Measurements from ENCODE around the gene MR1.

The MR1 gene

GRCh38 chr1:181064702-181065101 is 30.9 kb downstream of the MR1 start:
- no peak for DNase-seq

- DNase-seq = no peak
Measured at GRCh38 chr1:181073638-181074037, 39.9 kb downstream of the MR1 start.

DNA sequence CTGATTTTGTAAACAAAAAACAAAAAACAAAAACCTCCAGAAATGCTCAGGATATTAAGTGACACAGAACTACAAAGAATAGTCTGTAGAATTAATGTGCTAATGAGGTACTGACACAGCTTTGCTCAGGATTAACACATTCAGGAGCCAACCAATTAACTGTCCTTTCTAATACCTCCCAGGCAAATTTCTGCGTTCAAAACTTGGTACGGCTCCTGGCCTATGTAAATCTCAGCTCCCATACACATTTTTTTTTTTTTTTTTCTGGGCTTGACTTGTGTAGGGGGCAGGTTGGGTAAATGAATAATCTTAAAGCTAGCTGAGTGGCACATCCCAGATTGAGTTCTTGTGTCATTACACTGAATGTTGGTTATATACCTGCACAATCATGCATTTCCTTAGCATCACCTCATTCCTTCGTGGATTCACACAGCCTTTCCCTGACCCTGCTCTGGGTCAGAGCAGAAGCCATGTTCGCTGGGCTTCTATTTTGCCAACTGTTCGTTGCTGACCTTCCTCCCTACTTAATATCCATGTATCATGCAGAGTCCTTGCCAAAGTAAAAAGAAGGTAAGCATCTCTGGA is 42.1 kb downstream of the MR1 start:
- DNase-seq = no peak

- no peak for DNase-seq
Measured at GRCh38 chr1:181076852-181077251, 43.1 kb downstream of the MR1 start.

- no peak for DNase-seq
Measured at GRCh38 chr1:181077576-181078242, 43.9 kb downstream of the MR1 start.

DNA sequence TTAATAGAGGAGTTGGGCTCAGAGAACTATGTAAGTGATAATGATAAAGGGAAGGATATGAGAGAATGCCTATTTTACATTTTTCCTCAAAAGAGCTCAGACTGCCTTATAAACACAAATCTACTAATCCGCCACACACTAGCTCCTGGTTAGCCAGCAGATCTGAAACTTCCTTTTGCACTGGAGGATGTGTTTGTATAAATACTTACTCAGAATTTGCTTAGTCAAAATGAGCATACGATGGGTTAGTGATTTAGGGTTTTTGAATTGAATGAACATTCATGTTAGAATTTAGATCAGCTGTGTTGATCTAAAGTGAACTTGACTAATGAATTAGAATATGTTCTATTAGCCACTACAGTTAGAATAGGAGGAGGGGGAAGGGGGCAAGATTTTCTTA is 45.6 kb downstream of the MR1 start:
- no peak for DNase-seq

GRCh38 chr1:181079920-181080319 is 46.1 kb downstream of the MR1 start:
- no peak for DNase-seq

- DNase-seq = no peak
Measured at GRCh38 chr1:181080556-181080955, 46.8 kb downstream of the MR1 start.

DNA sequence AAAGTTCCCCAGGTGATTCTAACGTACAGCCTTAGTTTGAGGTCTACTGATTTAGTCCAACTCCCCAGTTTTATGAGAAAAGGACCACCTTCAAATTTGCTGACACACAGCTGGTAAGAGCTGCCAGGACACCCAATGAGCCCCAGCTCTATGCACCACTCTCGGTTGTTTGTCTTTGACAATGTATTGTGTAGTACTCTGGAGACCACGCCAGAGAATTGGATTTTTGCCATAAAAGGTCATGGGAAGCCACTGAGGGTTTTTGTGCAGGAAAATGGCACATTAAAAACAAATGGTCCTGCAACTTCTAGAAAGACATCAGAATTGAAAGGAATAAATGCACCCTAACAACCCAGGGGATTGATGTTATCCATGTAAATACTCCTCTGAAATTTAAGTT is 47.6 kb downstream of the MR1 start:
- DNase-seq = no peak

DNA sequence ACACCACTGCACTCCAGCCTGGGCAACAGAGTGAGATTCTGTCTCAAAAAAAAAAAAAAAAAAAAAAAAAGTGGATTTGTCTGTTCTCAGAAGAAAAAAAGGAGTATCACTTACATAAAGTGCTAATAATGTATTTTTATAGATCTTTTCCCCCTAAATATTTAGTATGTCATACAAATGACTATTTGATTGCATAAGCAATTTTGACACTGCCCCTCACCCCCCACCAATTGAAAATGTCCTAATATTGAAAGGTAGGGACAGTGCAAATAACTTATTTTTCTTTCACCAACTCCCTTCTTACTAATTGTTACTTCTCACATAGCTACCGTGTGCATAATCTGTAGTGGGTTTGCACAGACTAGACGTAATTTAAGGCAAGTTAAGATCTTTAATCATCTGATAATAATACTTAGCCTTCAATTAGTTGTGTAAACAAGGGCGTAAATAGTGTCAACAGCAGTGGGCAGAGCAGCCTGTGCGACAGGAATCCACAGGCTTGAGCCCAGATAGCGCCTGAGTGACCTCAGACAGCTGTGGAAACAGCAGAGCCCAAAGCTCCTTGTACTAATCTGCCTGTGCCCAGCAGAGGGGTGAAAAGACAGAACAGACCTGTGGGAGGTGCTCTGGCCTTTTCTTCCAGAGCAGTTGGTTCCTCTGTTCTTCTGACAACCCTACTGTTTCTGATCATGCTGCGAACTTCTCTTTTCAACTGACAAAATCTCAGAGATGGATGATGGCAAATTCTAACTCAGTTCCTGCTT is 50.2 kb downstream of the MR1 start:
- DNase-seq = no peak

DNA sequence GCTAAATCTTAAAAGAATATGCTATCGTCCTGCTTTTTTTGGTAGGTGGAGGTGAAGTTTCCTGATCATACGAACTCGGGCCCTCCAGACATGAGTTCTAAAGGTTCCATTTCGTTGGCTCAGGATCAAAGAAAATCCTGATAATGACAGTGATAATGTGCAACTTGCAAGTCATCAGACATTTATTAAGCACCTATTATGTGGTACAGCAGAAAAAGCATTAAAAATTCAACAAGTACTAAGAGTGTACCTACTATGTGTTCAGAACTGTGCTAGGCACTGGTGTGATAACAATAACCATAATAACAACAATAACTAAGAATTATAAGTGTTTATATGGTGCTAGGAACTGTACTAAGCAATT is 50.8 kb downstream of the MR1 start:
- no peak for DNase-seq

- no peak for DNase-seq
Measured at GRCh38 chr1:181086091-181086490, 52.3 kb downstream of the MR1 start.

DNA sequence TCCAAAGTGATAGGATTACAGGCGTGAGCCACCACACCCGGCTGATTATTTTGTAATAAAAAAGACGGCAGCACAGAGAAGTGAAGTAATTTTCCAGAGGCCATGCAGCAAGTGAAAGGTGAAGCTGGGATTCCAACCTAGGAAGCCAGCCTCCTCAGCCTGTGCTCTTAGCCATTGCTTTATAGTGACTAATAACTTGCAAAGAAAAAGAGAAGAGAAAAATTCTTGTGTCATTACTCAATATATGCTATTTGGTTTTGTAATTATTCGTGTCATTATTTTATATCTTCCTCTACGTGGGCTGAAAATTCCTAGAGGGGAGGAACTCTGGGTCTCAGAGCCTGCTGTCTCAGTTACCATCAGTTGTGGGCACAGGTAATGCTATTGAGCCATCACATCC is 53.1 kb downstream of the MR1 start:
- no peak for DNase-seq

DNA sequence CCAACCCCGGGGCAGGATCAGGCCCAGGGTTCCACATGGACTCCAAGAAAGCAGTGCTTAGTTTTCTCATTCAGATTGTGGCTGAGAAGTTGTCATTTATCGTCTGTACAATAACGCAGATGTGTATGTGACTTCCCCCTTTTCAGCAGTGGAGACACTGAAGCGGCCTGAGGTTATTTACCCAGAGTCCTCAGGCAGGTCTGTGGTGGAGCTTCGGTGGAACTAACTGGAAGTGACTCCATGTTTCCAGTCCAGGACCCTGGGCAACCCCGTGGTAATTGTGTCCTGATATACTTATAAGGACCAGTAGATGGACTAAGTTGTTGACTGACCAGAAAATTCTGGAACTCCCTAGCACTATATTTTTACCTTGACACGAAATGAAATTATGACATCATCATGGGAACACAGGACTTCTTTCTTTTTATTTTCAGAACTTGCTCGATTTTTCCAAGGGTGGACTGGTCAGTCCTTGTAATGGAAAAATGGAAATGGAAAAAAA is 53.7 kb downstream of the MR1 start:
- no peak for DNase-seq

GRCh38 chr1:181088079-181089016 is 54.6 kb downstream of the MR1 start, which contains the start of gene IER5:
Gene IER5 (plus strand): TSS chr1:181088700. CDS start chr1:181088903, 203 bp downstream.
- peak; percentile 94 to 96 for DNase-seq

DNA sequence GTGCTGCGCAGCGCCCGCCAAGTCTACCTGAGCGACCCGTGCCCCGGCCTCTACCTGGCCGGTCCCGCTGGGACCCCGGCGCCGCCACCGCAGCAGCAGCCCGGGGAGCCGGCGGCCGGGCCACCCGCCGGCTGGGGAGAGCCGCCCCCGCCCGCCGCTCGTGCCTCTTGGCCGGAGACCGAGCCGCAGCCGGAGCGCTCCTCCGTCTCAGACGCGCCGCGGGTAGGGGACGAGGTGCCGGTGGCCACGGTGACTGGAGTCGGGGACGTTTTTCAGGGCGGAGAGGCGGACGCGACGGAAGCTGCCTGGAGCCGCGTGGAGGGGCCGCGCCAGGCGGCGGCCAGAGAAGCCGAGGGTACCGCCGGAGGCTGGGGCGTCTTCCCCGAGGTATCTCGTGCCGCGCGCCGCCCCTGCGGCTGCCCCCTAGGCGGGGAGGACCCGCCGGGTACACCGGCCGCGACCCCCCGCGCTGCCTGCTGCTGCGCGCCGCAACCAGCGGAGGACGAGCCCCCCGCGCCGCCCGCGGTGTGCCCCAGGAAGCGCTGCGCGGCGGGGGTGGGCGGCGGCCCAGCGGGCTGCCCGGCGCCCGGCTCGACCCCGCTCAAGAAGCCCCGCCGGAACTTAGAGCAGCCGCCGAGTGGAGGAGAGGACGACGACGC is 55.4 kb downstream of the MR1 start:
- DNase-seq = no peak

- DNase-seq = peak; percentile 54 to 64
Measured at GRCh38 chr1:181089676-181090544, 56.1 kb downstream of the MR1 start.

DNA sequence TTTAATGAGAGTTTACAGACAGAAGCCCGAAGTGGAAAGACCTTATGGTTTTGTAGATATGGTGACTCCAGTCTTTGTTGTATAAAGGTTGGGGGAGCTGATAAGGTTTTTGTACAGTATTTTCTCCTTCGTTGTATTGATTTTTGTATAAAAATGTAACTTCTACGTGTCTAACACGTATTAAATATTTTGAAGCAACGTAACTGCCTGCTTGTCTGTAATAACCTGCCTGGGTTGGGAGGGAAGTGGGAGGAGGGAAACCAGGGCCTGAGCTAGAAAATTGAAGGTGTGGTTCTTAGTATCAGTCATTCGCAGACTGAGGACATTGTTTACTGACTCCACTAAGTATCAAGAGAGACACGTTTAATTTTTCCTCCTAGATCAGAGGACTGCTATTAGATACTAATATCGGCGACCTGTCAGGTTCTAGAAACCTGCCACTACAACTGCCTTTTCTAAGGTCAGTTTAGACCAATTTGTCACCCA is 56.9 kb downstream of the MR1 start:
- no peak for DNase-seq

GRCh38 chr1:181091309-181092040 is 57.7 kb downstream of the MR1 start:
- no peak for DNase-seq

DNA sequence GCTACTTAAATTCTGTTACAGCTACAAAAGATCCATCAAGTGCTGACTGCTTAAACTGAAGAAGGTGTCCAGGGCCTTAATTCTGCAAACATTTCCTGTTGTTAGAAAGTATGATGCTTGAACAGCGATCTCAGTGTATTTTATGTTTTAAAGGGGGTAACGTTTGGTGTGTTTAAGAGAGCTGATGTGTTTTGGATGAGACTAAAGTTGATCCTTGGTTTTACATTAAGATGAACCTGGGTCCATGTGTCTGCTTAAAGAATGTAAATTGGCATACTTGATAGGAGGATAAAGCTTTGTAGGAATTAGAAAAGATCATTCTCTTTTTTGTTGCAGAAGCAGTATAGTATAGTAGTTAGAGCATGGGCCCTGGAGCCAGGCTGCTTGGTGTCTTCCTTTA is 58.3 kb downstream of the MR1 start:
- DNase-seq = no peak
